GM19238 (cell line): ENCODE results near the gene GNG8.
A peak's percentile ranks its signal among the peaks of the same experiment; 100 is the strongest.

Experiments
- DNase-seq: peaks from one replicate; pipeline ENCODE4 v3.0.0; 2011; ENCODE audit warnings: low spot score; ENCODE audit not compliant: insufficient read length

The GNG8 gene

GRCh38 chr19:46602392-46603194, 33.4 kb downstream of the GNG8 start:
- DNase-seq = no peak

DNA sequence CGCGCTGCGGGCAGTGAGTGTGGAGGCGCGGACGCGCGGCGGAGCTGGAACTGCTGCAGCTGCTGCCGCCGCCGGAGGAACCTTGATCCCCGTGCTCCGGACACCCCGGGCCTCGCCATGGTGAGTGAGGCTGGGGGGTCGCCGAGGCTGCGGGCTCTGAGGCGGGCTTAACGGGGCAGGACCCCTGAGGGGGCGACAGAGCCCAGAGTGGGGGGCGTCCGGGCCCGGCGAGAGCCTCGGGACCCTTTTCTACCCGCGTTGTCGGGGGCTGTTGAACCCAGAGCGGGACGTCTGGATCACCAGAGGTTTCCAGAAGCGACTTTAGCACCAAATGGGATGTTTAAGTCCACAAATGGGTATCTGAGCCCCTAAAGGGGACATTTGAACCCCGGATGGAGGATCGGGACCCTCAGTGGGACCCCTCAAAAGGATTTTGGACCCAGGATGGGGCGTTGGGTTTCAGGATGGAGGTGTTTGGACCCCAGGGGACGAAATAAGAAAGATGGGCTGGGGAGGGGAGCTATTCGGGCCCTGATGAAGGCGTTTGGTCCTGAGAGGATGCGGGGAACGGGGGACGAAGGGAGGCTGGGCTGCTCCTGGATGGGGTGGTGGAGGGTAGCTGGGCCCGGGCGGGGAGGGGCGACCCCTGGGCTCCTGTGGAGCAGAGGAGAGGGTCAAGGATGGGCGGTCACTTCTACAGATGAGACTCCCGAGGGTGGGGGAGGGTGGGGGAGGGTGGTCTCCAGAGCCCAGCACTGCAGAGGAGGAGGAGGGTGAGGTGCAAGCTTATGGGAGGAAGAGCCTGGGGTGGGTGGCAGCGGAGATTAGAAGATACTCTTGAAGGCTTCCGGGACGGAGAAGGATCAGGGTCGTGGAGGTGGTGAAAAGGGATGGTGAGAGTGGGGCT, 34.4 kb downstream of the GNG8 start, which contains the start of gene CALM3:
TSS of gene CALM3 (plus strand) at position 13 of the 907 bp plus-strand sequence. CDS start at position 118, 105 bp downstream.
- DNase-seq = no peak

GRCh38 chr19:46600384-46601317, 35.4 kb downstream of the GNG8 start:
- peak; percentile 88 for DNase-seq

DNA sequence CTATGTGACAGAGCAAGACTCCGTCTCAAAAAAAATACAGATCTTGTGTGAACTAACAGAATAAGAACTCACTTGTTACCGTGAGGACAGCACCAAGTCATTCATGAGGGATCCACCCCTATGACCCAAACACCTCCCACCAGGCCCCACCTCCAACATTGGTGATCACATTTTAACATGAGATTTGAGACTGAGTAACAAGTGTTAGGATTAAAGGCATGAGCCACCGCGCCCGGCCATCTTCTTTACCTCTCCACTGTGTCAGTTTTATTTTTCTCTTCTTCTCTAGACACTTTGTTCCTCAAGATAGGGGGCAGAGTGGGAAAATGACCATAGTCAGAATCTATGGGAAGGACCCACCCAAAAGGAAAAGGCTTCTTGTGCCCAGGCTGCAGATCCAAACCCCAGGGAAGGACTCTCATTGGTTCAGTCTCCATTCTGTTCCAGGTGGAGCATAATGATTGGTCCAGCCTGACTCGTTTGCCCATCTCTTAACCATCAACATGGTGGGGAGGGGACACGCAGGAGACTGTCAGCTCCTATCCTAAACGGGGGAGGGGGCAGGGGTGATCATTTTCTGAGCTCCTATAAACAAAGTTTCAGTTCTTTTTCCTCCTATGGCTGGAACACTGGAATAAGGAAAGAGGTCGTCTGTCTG, 36.2 kb downstream of the GNG8 start:
- DNase-seq = no peak

- no peak for DNase-seq
These were observed 37.6 kb downstream of the GNG8 start for GRCh38 chr19:46598372-46598917.

DNA sequence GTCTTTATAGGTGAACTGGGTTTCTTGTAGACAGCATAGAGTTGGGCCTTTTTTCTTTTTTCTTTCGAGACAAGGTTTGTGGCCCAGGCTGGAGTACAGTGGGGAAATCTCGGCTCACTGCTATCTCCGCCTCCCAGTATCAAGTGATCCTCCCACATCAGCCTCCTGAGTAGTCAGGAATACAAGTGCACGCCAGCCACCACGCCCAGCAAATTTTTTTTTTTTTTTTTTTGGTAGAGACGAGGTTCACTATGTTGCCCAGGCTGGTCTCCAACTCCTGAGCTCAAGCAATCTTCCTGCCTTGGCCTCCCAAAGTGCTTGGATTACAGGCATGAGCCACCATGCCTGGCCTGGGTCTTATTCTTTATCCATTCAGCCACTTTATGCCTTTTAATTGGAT, 40.0 kb downstream of the GNG8 start:
- DNase-seq = no peak

DNA sequence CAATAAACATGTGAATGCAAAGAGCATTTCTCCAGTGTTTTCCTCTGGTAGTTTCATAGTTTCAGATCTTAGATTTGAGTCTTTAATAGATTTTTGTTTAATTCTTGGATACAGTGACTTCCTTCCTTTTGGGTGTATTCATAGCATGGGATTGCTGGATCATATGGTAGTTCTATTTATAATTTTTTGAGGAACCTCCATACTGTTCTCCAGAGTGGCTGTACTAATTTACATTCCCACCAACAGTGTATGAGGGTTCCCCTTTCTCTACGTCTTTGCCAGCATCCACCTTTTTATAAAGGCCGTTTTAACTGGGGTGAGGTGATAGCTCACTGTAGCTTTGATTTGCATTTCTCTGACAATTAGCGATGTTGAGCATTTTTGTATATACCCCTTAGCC, 44.1 kb downstream of the GNG8 start:
- no peak for DNase-seq

DNA sequence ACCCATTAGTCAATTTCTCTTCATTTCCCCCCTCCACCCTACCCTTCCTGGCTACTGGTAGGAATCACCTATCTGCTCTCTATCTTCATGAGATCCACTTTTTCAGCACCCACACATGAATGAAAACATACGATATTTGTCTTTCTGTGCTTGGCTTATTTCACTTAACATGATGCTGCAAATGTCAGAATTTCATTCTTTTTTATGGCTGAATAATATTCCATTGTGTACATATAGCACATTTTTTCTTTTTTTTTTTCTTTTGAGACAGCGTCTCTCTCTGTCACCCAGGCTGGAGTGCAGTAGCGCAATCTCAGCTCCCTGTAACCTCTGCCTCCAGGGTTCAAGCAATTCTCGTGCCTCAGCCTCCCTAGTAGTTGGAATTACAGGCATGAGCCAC, 44.7 kb downstream of the GNG8 start:
- no peak for DNase-seq

- no peak for DNase-seq
These were observed 48.1 kb downstream of the GNG8 start for GRCh38 chr19:46587861-46588260.

- DNase-seq = no peak
These were observed 49.7 kb downstream of the GNG8 start for GRCh38 chr19:46586294-46586693.

- no peak for DNase-seq
These were observed 50.5 kb downstream of the GNG8 start for GRCh38 chr19:46585539-46585938.
